ENCODE measurements around the gene ZNF79. TPM values are rescaled to one million over a fixed set of nuclear protein-coding genes. Genes with fewer than 3 reads are reported as not detected.

ZNF79 gene
- total RNA-seq, 2 experiments from 2014 or later, result 7.6 TPM

- Mint-ChIP-seq H3K4me3 (no peak overlapping the region), H3K4me1 (ENCODE audit: low read depth) (no peaks in the 10 kb centered on the region), H3K36me3 (ENCODE audit: low read depth) (peaks cover 16% of the 10 kb centered on the region), H3K27me3 (no peaks in the 10 kb centered on the region), H3K27ac (no peak overlapping the region), H3K9me3 (no peaks in the 10 kb centered on the region)
- no peak for TF ChIP-seq CTCF (IDR thresholded peaks at IDR 0.05)
- DNase-seq (no peak), ATAC-seq (no peak)
- POLR2A ChIA-PET, result interaction anchor here (0.8 to 1.9 kb wide), 3 partner anchors 9 to 29 kb away, joined by 3 to 6 read pairs (median 3); partner anchors contain the start of genes LRSAM1 and RPL12
- intact Hi-C loops (cut with micrococcal nuclease), result no loop called here
- CTCF ChIA-PET, result interaction anchor here (2.0 kb wide), 1 partner anchor 24 kb away, joined by 8 read pairs; no protein-coding TSS in a partner anchor
Measured at GRCh38 chr9:127479507-127480081, 55.4 kb downstream of the ZNF79 start.

- Mint-ChIP-seq H3K9me3 (no peaks in the 10 kb centered on the region), H3K4me1 (ENCODE audit: low read depth) (no peaks in the 10 kb centered on the region), H3K27me3 (no peaks in the 10 kb centered on the region), H3K36me3 (ENCODE audit: low read depth) (peaks cover 22% of the 10 kb centered on the region), H3K4me3 (no peak overlapping the region), H3K27ac (no peak overlapping the region)
- ChIA-PET POLR2A (no interaction called here), CTCF (no interaction called here)
- intact Hi-C loops (cut with micrococcal nuclease), result no loop called here
- ATAC-seq (no peak), DNase-seq (no peak)
- no peak for TF ChIP-seq CTCF (IDR thresholded peaks at IDR 0.05)
Measured at GRCh38 chr9:127482662-127483061, 58.5 kb downstream of the ZNF79 start.

- no peak for DNase-seq
- Mint-ChIP-seq H3K27ac (no peak overlapping the region), H3K9me3 (no peaks in the 10 kb centered on the region), H3K27me3 (no peaks in the 10 kb centered on the region), H3K4me3 (no peak overlapping the region), H3K36me3 (ENCODE audit: low read depth) (peaks cover 11% of the 10 kb centered on the region), H3K4me1 (ENCODE audit: low read depth) (no peaks in the 10 kb centered on the region)
- no peak for ATAC-seq
- intact Hi-C loops (cut with micrococcal nuclease), result no loop called here
- ChIA-PET CTCF (no interaction called here), POLR2A (interaction anchor here (0.6 kb wide), 1 partner anchor 92 kb away, joined by 5 read pairs; no protein-coding TSS in a partner anchor)
- no peak for TF ChIP-seq CTCF (IDR thresholded peaks at IDR 0.05)
Measured at GRCh38 chr9:127485995-127486394, 61.8 kb downstream of the ZNF79 start.

GRCh38 chr9:127488946-127489345 is 64.8 kb downstream of the ZNF79 start:
- H3K9me3 Mint-ChIP-seq, result no peaks in the 10 kb centered on the region
- no peak for ATAC-seq
- no peaks in the 10 kb centered on the region for H3K27me3 Mint-ChIP-seq
- no peak for DNase-seq
- POLR2A ChIA-PET, result interaction anchor here (0.6 kb wide), 1 partner anchor 310 kb away, joined by 3 read pairs; no protein-coding TSS in a partner anchor
- intact Hi-C loops (cut with micrococcal nuclease), result no loop called here
- TF ChIP-seq CTCF (IDR thresholded peaks at IDR 0.05), result no peak
- H3K4me3 Mint-ChIP-seq, result no peak overlapping the region
- H3K4me1 Mint-ChIP-seq (ENCODE audit: low read depth), result no peaks in the 10 kb centered on the region
- CTCF ChIA-PET, result no interaction called here
- peaks cover 6% of the 10 kb centered on the region for H3K36me3 Mint-ChIP-seq (ENCODE audit: low read depth)
- H3K27ac Mint-ChIP-seq, result no peak overlapping the region

- DNase-seq, result no peak
- Mint-ChIP-seq H3K27ac (no peak overlapping the region), H3K4me3 (no peak overlapping the region), H3K4me1 (ENCODE audit: low read depth) (no peaks in the 10 kb centered on the region), H3K36me3 (ENCODE audit: low read depth) (peaks cover 6% of the 10 kb centered on the region), H3K27me3 (no peaks in the 10 kb centered on the region), H3K9me3 (no peaks in the 10 kb centered on the region)
- POLR2A ChIA-PET, result interaction anchor here (1.0 kb wide), 1 partner anchor 39 kb away, joined by 4 read pairs; the partner anchor contains the start of genes LRSAM1 and RPL12
- CTCF ChIA-PET, result interaction anchor here (0.6 to 1.6 kb wide), 2 partner anchors 15 to 98 kb away, joined by 3 to 4 read pairs; no protein-coding TSS in a partner anchor
- no peak for ATAC-seq
- TF ChIP-seq CTCF (IDR thresholded peaks at IDR 0.05), result no peak
- intact Hi-C loops (cut with micrococcal nuclease), result no loop called here
Measured at GRCh38 chr9:127489471-127490115, 65.4 kb downstream of the ZNF79 start.

Measured in activated CD8-positive, alpha-beta T cell treated with anti-CD3 and anti-CD28 coated beads for 36 hours (primary cell).